Mesodermal cell (in vitro differentiated cells): ENCODE data around the gene CSF1R.

Experiments
- H3K27ac ChIP-seq: 2 replicates; pipeline ENCODE4 v1.7.0; 2013; ENCODE audit warnings: mild to moderate bottlenecking, low read depth, low read length, moderate library complexity; ENCODE audit not compliant: severe bottlenecking
- H3K36me3 ChIP-seq: 2 replicates; pipeline ENCODE4 v1.7.1; 2013; ENCODE audit warnings: mild to moderate bottlenecking, low read length, moderate library complexity; ENCODE audit not compliant: control insufficient read depth, insufficient read depth
- H3K4me1 ChIP-seq: one replicate; pipeline ENCODE4 v1.7.1; 2013; ENCODE audit warnings: mild to moderate bottlenecking, low read length; ENCODE audit not compliant: insufficient read depth, control insufficient read depth, poor library complexity, severe bottlenecking
- H3K4me3 ChIP-seq: 2 replicates; pipeline ENCODE4 v1.7.0; 2013; ENCODE audit warnings: low read length, control low read depth, mild to moderate bottlenecking; ENCODE audit not compliant: insufficient read depth, poor library complexity, severe bottlenecking; ENCODE audit errors: extremely low read depth
- H3K9me3 ChIP-seq: 2 replicates; pipeline ENCODE4 v1.7.1; 2013; ENCODE audit warnings: mild to moderate bottlenecking, low read length, moderate library complexity; ENCODE audit not compliant: control insufficient read depth
- WGBS, 2 experiments: methylation state at CpG; one replicate each; pipeline ENCODE4 v1.1.5; 2013; ENCODE audit warnings: missing lambda C conversion rate in 2 of 2; ENCODE audit not compliant: insufficient coverage in 2 of 2; 5-methylcytosine and 5-hydroxymethylcytosine counted together

Gene CSF1R

DNA sequence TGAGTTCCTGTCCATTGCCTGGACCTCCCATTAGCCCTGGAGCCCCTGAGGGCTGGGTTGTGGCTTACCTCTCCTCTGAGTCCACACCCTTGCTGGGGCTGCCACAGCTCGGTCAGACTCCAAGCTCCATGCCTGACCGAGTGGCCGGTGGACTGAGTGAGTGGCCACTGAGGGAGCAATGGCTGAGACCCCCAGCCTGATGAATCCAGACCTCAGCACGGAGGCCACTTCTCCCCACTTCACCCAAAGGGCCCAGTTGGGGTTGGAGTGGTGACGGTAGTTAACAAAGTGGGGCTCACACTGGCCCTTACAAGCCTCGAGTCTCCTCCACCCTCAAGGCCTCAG lies 40.5 kb upstream of the CSF1R start:
- peaks cover 80% of the 10 kb centered on the region for H3K36me3 ChIP-seq
- no peaks in the 10 kb centered on the region for H3K9me3 ChIP-seq
- peaks cover 4% of the 10 kb centered on the region for H3K4me1 ChIP-seq
- WGBS, 2 experiments, result 97 to 100% methylated on average over 1 to 4 of the region's 6 CpGs
- no peak overlapping the region for H3K4me3 ChIP-seq
- H3K27ac ChIP-seq, result no peak overlapping the region

DNA sequence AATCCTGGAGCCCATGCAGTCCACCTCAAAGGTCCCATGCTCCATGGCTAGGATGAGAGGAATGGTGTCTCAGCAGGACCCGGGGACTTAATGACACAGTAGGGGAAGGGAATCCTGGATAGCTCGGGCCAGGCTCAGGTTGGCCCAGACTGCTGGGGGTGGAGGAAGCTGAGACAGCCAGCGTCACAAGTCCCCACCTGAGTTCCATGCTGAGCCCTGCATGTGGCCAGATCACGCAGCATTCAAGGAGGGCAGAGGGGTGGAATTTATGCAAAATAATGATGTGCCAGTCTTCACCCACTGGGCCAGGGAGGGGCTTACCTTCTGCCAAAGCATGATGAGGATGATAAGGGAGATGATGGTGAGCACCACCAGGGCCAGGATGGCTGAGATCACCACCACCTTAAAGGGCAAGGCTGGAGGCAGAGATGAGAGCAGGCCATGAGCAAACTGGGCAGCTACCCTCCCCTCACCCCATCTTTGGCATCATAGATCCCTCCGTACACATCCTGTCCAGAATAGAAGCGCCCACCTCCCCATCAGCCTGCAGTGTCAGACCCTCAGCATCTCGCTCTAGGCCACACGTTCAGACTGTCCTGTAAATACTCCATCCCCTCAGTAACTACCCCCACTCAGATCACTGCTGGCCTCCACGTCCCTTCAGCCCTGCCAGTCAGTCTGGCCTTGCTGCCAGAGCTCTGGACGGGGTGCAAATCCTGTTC lies 40.0 kb upstream of the CSF1R start:
- Histone ChIP-seq H3K4me3 (no peak overlapping the region), H3K4me1 (peaks cover 4% of the 10 kb centered on the region), H3K27ac (no peak overlapping the region), H3K9me3 (no peaks in the 10 kb centered on the region), H3K36me3 (peaks cover 80% of the 10 kb centered on the region)
- 93 to 95% methylated on average over 9 to 10 of the region's 10 CpGs for WGBS, 2 experiments

DNA sequence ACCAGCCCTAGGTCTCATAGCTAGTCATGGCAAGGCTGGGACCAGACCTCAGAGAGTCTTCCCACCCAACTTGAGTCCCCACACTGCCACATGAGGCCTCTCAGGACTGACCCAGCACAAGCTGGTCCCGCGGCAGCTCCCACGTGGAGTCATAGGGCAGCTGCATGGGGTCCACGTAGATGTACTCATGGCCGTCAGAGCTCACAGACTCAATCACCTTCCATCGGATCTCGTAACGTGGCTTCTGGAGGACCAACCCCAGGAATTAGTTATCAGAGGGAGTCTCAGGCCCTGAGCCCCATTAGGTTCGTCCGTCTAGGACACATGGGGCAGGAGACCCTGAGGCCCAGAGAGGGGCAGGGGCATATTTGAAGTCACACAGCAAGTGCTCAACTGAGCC lies 39.0 kb upstream of the CSF1R start:
- H3K27ac ChIP-seq, result no peak overlapping the region
- H3K4me1 ChIP-seq, result no peaks in the 10 kb centered on the region
- H3K36me3 ChIP-seq, result peaks cover 87% of the 10 kb centered on the region
- H3K4me3 ChIP-seq, result no peak overlapping the region
- H3K9me3 ChIP-seq, result no peaks in the 10 kb centered on the region
- 96 to 97% methylated on average over 10 of the region's 10 CpGs for WGBS, 2 experiments

DNA sequence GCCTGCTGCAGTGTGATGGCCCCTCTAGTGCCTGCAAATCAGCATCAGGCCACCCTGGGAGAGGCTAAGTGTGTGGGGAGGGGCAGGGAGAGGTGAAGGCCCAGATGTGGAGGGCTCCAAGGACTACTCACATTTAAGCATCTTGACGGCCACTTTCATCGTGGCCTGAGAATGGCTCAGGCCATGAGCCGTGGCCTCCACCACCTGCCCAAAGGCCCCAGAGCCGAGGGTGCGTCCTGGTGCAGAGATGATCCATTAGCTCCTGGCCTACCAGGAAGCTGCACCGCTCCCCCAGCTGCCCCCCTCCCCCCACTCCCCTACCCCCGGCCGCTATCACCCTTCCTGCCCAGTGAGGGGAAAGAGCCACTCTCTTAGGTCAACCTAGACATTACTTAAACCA lies 38.2 kb upstream of the CSF1R start:
- peaks cover 89% of the 10 kb centered on the region for H3K36me3 ChIP-seq
- no peak overlapping the region for H3K27ac ChIP-seq
- H3K9me3 ChIP-seq, result no peaks in the 10 kb centered on the region
- no peaks in the 10 kb centered on the region for H3K4me1 ChIP-seq
- 83 to 100% methylated on average over 3 to 5 of the region's 8 CpGs for WGBS, 2 experiments
- no peak overlapping the region for H3K4me3 ChIP-seq

DNA sequence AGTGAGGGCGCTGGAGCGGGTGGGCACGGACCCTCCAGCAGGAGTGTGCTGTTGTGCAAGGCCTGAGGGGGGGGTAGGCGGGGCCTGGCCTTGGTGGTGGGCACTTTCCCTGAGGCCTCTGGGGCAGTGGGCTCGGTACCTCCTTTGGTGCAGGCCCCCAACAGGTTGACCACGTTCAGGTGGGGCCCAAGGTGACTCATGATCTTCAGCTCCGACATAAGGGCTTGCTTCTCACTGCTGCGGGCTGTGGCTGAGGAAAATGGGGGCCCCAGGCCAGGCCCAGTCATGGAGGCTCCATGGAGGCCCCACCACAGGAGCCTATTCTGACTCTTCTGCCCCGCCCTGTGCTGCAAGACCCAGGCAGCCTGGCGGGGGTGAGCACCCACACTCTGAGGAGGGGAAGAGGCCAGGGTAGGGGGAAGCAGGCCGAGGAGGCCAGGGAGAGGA lies 37.8 kb upstream of the CSF1R start:
- Histone ChIP-seq H3K36me3 (peaks cover 89% of the 10 kb centered on the region), H3K4me1 (no peaks in the 10 kb centered on the region), H3K9me3 (no peaks in the 10 kb centered on the region), H3K4me3 (no peak overlapping the region), H3K27ac (no peak overlapping the region)
- 89 to 93% methylated on average over 11 of the region's 11 CpGs for WGBS, 2 experiments

DNA sequence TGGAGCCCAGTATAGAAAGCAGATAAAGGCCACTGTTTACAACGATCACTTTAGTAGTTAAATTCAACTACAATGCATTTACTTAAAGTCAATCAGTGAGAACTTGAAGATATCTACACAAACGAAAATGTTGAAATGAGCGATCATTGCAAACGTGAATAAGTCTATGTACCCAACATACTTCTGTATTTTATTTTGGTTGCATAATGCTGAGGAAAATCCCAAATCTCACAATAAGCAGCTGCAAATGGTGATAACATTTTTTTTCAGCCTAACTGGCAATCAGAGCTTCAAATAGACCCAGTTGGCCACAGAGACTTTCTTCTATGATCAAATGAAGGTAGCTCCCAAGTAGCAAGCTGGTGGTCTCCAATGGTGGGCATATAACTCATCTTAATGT lies 37.2 kb upstream of the CSF1R start:
- no peaks in the 10 kb centered on the region for H3K9me3 ChIP-seq
- WGBS, 2 experiments, result 100% methylated on average over 4 of the region's 4 CpGs; no CpG with 5 or more reads in 1 of the 2 experiments
- H3K27ac ChIP-seq, result no peak overlapping the region
- no peaks in the 10 kb centered on the region for H3K4me1 ChIP-seq
- peaks cover 89% of the 10 kb centered on the region for H3K36me3 ChIP-seq
- H3K4me3 ChIP-seq, result no peak overlapping the region

DNA sequence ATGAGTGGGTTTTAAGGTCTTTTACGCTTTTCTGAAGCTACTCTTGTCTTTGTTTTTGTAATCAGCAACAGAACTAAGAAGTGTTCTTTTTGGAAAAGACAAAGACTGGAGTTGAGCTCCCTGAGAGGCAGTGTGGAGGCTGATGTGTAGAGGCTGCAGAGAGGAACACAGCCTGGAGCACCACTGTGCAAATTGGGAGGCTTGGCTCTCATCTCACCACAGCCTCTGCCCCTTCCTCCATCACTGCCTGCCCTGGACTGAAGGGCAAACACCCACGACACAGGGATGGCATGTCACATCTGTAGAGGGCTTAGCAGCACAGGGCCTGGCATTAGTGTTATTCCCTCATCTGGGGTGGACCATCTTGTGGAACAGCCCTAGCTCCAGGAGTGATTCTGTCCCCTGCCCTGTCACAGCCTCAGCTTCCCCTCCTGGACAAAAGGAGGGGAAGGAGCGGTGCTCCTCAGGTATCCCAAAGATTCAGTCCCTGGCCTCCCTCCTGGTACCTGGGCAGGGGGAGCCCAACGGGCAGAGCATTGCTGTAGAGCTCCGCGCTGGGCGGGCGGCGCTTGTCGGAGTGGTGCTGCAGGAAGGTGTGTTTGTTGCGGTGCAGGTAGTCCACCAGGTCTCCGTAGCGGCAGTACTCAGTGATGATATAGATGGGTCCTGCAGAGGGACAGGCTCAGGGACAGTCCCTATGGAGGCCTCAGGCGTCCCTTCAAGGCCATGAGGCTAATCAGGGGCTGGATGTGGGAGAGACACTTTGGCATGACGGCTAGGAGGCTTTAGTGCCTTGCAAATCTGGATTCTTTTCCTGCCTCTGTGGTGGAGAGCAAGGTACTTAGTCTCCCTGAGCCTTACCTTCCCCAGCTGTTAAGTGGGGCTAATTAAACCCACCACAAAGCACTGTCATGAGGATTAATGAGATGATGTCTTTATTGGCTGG lies 36.5 kb upstream of the CSF1R start:
- Histone ChIP-seq H3K27ac (no peak overlapping the region), H3K4me3 (no peak overlapping the region), H3K9me3 (no peaks in the 10 kb centered on the region), H3K36me3 (peaks cover 89% of the 10 kb centered on the region), H3K4me1 (no peaks in the 10 kb centered on the region)
- 95 to 96% methylated on average over 14 to 15 of the region's 15 CpGs for WGBS, 2 experiments

DNA sequence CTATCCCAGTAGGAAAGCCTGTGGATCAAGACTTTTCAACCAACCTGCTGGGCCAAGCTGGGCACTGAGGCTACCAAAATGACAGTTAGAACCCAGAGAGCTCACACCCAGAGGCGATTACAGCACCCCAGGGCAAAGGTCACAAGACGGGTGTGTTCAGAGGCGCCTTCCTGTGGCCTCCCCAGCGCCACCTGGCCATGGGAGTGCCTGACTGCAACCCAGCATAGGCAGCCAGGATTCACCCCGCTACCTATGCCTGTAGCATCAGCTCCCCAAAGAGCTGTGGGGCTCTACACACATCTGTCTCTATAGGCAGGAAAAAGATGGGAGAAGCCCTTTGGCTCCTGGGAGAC lies 35.8 kb upstream of the CSF1R start:
- H3K27ac ChIP-seq, result no peak overlapping the region
- WGBS, 2 experiments, result 64 to 74% methylated on average over 5 of the region's 5 CpGs
- H3K4me1 ChIP-seq, result no peaks in the 10 kb centered on the region
- no peak overlapping the region for H3K4me3 ChIP-seq
- peaks cover 92% of the 10 kb centered on the region for H3K36me3 ChIP-seq
- H3K9me3 ChIP-seq, result no peaks in the 10 kb centered on the region

DNA sequence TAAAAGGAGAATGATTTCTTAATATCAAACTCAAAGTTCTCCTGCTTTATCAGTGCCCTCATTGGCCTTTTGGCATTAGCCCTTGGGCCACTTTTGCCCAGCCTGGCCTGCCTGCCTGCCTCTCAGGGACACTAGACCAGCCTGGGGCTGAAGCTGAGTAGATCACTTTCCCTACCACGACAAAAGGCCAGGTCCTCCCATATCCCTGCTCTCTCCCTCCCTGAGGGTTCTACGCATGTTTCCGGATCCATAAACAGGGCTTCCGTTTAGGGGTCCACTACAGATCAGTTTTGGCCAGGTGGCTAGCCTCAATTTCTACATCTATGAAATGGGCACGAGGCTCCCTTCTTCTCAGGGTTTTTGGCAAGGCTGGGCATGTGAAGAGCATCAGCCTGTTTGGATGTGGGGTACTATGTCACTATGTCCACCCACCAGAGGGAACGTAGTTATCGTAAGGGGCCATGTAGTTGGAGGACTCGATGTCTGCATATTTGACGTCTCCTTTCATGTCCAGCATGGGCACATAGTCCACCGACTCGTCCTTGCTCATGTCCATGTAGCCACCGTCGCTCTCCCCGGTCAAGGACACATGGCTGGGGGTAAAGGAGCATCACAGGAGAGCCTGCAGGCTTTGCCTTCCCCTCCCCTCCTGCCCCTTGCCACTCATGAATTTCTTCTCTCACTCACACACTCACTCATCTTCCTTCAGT lies 35.2 kb upstream of the CSF1R start:
- Histone ChIP-seq H3K9me3 (no peaks in the 10 kb centered on the region), H3K36me3 (peaks cover 92% of the 10 kb centered on the region), H3K4me3 (no peak overlapping the region), H3K27ac (no peak overlapping the region), H3K4me1 (no peaks in the 10 kb centered on the region)
- WGBS, 2 experiments, result 94 to 96% methylated on average over 12 to 13 of the region's 14 CpGs

DNA sequence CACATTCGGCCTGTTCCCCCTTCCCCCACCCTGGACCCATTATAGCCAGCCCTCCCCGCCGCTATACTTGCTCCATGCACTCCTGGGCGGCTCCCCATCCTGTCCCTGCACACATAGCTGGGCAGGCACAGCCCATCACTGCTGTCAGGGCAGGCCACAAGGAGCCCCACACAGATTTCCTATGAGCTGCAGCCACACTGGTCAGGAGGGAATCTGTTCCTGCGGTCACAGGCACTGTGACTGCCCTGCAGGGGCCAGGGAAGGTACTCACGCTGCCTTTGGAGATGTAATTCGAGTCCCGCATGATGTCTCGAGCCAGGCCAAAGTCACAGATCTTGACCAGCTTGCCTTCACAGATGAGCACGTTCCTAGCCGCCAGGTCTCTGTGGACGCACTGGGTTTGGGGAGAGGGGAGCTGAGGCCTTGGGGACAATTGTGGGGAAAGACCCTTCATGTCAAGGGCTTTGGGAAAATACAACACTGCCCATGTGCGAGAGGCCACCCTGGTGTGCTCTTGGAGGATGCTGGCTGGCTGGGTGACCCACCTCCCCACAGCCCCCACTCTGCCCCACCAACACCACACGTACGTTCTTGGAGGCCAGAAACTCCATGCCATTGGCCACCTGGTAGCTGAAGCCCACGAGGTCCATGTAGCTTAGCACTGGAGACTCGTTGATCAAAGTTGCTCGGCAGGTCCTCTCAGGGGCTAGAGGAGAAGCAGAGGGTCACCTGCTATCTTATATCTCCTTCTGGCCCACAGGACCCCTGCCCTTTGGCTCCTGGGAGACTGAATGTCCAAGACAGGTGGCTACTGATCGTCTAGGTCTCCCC lies 34.5 kb upstream of the CSF1R start:
- 89 to 91% methylated on average over 14 to 17 of the region's 19 CpGs for WGBS, 2 experiments
- no peak overlapping the region for H3K4me3 ChIP-seq
- no peaks in the 10 kb centered on the region for H3K4me1 ChIP-seq
- no peaks in the 10 kb centered on the region for H3K9me3 ChIP-seq
- peaks cover 90% of the 10 kb centered on the region for H3K36me3 ChIP-seq
- no peak overlapping the region for H3K27ac ChIP-seq
